Cardiac atrium fibroblast (primary cell): ENCODE data around the gene OPN1MW. TPM values are rescaled to one million over a fixed set of nuclear protein-coding genes. Genes with fewer than 3 reads are reported as not detected.

Source experiments
- total RNA-seq: library from RNA; depleted of rRNA; stranded (reverse); fragments of >200 nt; gene quantifications from 2 replicates; pipeline ENCODE4 v1.2.3, GENCODE V29; 2015

OPN1MW gene
- not detected in 2 replicates for total RNA-seq

DNA sequence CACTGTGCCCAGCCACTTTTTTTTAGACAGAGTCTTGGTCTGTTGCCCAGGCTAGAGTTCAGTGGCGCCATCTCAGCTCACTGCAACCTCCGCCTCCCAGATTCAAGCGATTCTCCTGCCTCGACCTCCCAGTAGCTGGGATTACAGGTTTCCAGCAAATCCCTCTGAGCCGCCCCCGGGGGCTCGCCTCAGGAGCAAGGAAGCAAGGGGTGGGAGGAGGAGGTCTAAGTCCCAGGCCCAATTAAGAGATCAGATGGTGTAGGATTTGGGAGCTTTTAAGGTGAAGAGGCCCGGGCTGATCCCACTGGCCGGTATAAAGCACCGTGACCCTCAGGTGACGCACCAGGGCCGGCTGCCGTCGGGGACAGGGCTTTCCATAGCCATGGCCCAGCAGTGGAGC, at the start of gene OPN1MW:
OPN1MW (plus strand) TSS at position 301 of the 400 bp plus-strand sequence; CDS start at position 383, 82 bp downstream.

DNA sequence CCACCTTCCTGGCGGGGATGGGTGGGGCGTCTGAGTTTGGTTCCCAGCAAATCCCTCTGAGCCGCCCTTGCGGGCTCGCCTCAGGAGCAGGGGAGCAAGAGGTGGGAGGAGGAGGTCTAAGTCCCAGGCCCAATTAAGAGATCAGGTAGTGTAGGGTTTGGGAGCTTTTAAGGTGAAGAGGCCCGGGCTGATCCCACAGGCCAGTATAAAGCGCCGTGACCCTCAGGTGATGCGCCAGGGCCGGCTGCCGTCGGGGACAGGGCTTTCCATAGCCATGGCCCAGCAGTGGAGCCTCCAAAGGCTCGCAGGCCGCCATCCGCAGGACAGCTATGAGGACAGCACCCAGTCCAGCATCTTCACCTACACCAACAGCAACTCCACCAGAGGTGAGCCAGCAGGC, 38.4 kb upstream of the OPN1MW start, which contains the start of gene OPN1LW:
OPN1LW (plus strand) TSS at position 234 of the 400 bp plus-strand sequence; CDS start at position 275, 41 bp downstream.

DNA sequence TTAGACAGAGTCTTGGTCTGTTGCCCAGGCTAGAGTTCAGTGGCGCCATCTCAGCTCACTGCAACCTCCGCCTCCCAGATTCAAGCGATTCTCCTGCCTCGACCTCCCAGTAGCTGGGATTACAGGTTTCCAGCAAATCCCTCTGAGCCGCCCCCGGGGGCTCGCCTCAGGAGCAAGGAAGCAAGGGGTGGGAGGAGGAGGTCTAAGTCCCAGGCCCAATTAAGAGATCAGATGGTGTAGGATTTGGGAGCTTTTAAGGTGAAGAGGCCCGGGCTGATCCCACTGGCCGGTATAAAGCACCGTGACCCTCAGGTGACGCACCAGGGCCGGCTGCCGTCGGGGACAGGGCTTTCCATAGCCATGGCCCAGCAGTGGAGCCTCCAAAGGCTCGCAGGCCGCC, 37.1 kb downstream of the OPN1MW start, which contains the start of gene OPN1MW2:
OPN1MW2 (plus strand) TSS at position 301 of the 400 bp plus-strand sequence; CDS start at position 361, 60 bp downstream.

Other genes starting within 250 kb of the OPN1MW start
- 127 and 163 TPM in 2 replicates for gene NAA10, start 247.6 kb upstream of the OPN1MW start, total RNA-seq
- gene RENBP, start 238.0 kb upstream of the OPN1MW start, total RNA-seq: 0.54 and 2.3 TPM in 2 replicates
- gene HCFC1, start 210.8 kb upstream of the OPN1MW start, total RNA-seq: 22.6 and 39.9 TPM in 2 replicates
- gene TMEM187, start 209.8 kb upstream of the OPN1MW start, total RNA-seq: 5.2 and 7.8 TPM in 2 replicates
- gene IRAK1, start 162.7 kb upstream of the OPN1MW start, total RNA-seq: 95.0 and 131 TPM in 2 replicates
- 18.2 and 25.6 TPM in 2 replicates for gene MECP2, start 84.9 kb upstream of the OPN1MW start, total RNA-seq
- gene OPN1LW, start 38.4 kb upstream of the OPN1MW start, total RNA-seq: not detected in 2 replicates
- not detected in 2 replicates for gene OPN1MW2, start 37.2 kb downstream of the OPN1MW start, total RNA-seq
- not detected in 2 replicates for gene OPN1MW3, start 75.0 kb downstream of the OPN1MW start, total RNA-seq
- gene TEX28, start 112.5 kb downstream of the OPN1MW start, total RNA-seq: not detected in 2 replicates
- not detected in 2 replicates for gene TKTL1, start 113.2 kb downstream of the OPN1MW start, total RNA-seq
- gene FLNA, start 192.0 kb downstream of the OPN1MW start, total RNA-seq: 1,709 and 1,856 TPM in 2 replicates
- gene EMD, start 196.7 kb downstream of the OPN1MW start, total RNA-seq: 54.3 and 54.6 TPM in 2 replicates
- 8,491 and 9,302 TPM in 2 replicates for gene RPL10, start 215.8 kb downstream of the OPN1MW start, total RNA-seq
- 35.8 and 45.7 TPM in 2 replicates for gene DNASE1L1, start 226.7 kb downstream of the OPN1MW start, total RNA-seq
- 19.1 and 28.9 TPM in 2 replicates for gene TAFAZZIN, start 228.9 kb downstream of the OPN1MW start, total RNA-seq
- 43.1 and 68.5 TPM in 2 replicates for gene ATP6AP1, start 246.1 kb downstream of the OPN1MW start, total RNA-seq